Measurements from ENCODE around the gene KCNQ2.
"Not testable (repeated sequence)": the region's sequence is repeated elsewhere in the genome, so short reads cannot be mapped to it uniquely, and the experiment has no call there.

Gene KCNQ2

GRCh38 chr20:63380346-63380870 lies 92.0 kb downstream of the KCNQ2 start:
- DNase-seq, result no peak

GRCh38 chr20:63379872-63380271 lies 92.6 kb downstream of the KCNQ2 start:
- DNase-seq, result not testable (repeated sequence)

- no peak for DNase-seq
Observed at GRCh38 chr20:63379296-63379695, 93.2 kb downstream of the KCNQ2 start.

GRCh38 chr20:63378626-63379025 lies 93.8 kb downstream of the KCNQ2 start:
- DNase-seq, result no peak

GRCh38 chr20:63377951-63378381 lies 94.5 kb downstream of the KCNQ2 start:
- no peak for DNase-seq

GRCh38 chr20:63377256-63377941 lies 95.1 kb downstream of the KCNQ2 start:
- DNase-seq, result no peak

- DNase-seq, result no peak
Observed at GRCh38 chr20:63376283-63377250, 95.9 kb downstream of the KCNQ2 start.

- no peak for DNase-seq
Observed at GRCh38 chr20:63375438-63375837, 97.0 kb downstream of the KCNQ2 start.

- no peak for DNase-seq
Observed at GRCh38 chr20:63374504-63374903, 98.0 kb downstream of the KCNQ2 start.

- no peak for DNase-seq
Observed at GRCh38 chr20:63373996-63374395, 98.5 kb downstream of the KCNQ2 start.

- no peak for DNase-seq
Observed at GRCh38 chr20:63372971-63373885, 99.2 kb downstream of the KCNQ2 start.

- DNase-seq, result no peak
Observed at GRCh38 chr20:63371291-63371865, 101.1 kb downstream of the KCNQ2 start.

GRCh38 chr20:63370618-63371187 lies 101.8 kb downstream of the KCNQ2 start:
- DNase-seq, result no peak

- DNase-seq, result no peak
Observed at GRCh38 chr20:63369724-63370617, 102.5 kb downstream of the KCNQ2 start.

GRCh38 chr20:63369024-63369530 lies 103.4 kb downstream of the KCNQ2 start:
- DNase-seq, result no peak

GRCh38 chr20:63368151-63368550 lies 104.3 kb downstream of the KCNQ2 start:
- no peak for DNase-seq

- no peak for DNase-seq
Observed at GRCh38 chr20:63367446-63368055, 104.9 kb downstream of the KCNQ2 start.

GRCh38 chr20:63366390-63367365 lies 105.8 kb downstream of the KCNQ2 start:
- DNase-seq, result no peak

Data from HCEC 1CT (cell line).